Measurements from ENCODE around the gene RGS18.
"Not testable (repeated sequence)": the region's sequence is repeated elsewhere in the genome, so short reads cannot be mapped to it uniquely, and the experiment has no call there.

RGS18 gene

GRCh38 chr1:192158181-192158580 is at the start of gene RGS18:
RGS18 (plus strand) TSS chr1:192158462; CDS start chr1:192158638, 176 bp downstream.
- H3K27me3 Mint-ChIP-seq = no peaks in the 10 kb centered on the region
- H3K9me3 Mint-ChIP-seq = peaks cover 4% of the 10 kb centered on the region
- H3K4me1 Mint-ChIP-seq (ENCODE audit: low read depth) = no peaks in the 10 kb centered on the region
- H3K27ac Mint-ChIP-seq = no peak within 1 kb of the TSS
- H3K36me3 Mint-ChIP-seq (ENCODE audit: low read depth) = no peaks in the 10 kb centered on the region
- no peak within 1 kb of the TSS for H3K4me3 Mint-ChIP-seq

GRCh38 chr1:192109576-192109975 is 48.7 kb upstream of the RGS18 start:
- no peak overlapping the region for H3K4me3 Mint-ChIP-seq
- peaks cover 7% of the 10 kb centered on the region for H3K9me3 Mint-ChIP-seq
- H3K27ac Mint-ChIP-seq = no peak overlapping the region
- H3K27me3 Mint-ChIP-seq = no peaks in the 10 kb centered on the region
- no peaks in the 10 kb centered on the region for H3K36me3 Mint-ChIP-seq (ENCODE audit: low read depth)
- H3K4me1 Mint-ChIP-seq (ENCODE audit: low read depth) = no peaks in the 10 kb centered on the region

GRCh38 chr1:192115000-192115399 is 43.3 kb upstream of the RGS18 start:
- H3K9me3 Mint-ChIP-seq = peaks cover 12% of the 10 kb centered on the region
- no peaks in the 10 kb centered on the region for H3K4me1 Mint-ChIP-seq (ENCODE audit: low read depth)
- no peaks in the 10 kb centered on the region for H3K36me3 Mint-ChIP-seq (ENCODE audit: low read depth)
- H3K4me3 Mint-ChIP-seq = no peak overlapping the region
- H3K27me3 Mint-ChIP-seq = no peaks in the 10 kb centered on the region
- H3K27ac Mint-ChIP-seq = no peak overlapping the region

- Mint-ChIP-seq H3K4me1 (ENCODE audit: low read depth) (no peaks in the 10 kb centered on the region), H3K4me3 (no peak overlapping the region), H3K36me3 (ENCODE audit: low read depth) (no peaks in the 10 kb centered on the region), H3K9me3 (peaks cover 8% of the 10 kb centered on the region), H3K27me3 (no peaks in the 10 kb centered on the region), H3K27ac (no peak overlapping the region)
Measured at GRCh38 chr1:192118881-192119405, 39.3 kb upstream of the RGS18 start.

- H3K27ac Mint-ChIP-seq = no peak overlapping the region
- H3K27me3 Mint-ChIP-seq = no peaks in the 10 kb centered on the region
- peaks cover 8% of the 10 kb centered on the region for H3K9me3 Mint-ChIP-seq
- H3K36me3 Mint-ChIP-seq (ENCODE audit: low read depth) = no peaks in the 10 kb centered on the region
- H3K4me3 Mint-ChIP-seq = no peak overlapping the region
- no peaks in the 10 kb centered on the region for H3K4me1 Mint-ChIP-seq (ENCODE audit: low read depth)
Measured at GRCh38 chr1:192119701-192120100, 38.6 kb upstream of the RGS18 start.

- Mint-ChIP-seq H3K27me3 (no peaks in the 10 kb centered on the region), H3K27ac (no peak overlapping the region), H3K9me3 (no peaks in the 10 kb centered on the region), H3K4me3 (no peak overlapping the region), H3K4me1 (ENCODE audit: low read depth) (no peaks in the 10 kb centered on the region), H3K36me3 (ENCODE audit: low read depth) (no peaks in the 10 kb centered on the region)
Measured at GRCh38 chr1:192122668-192123067, 35.6 kb upstream of the RGS18 start.

- no peaks in the 10 kb centered on the region for H3K4me1 Mint-ChIP-seq (ENCODE audit: low read depth)
- H3K27me3 Mint-ChIP-seq = no peaks in the 10 kb centered on the region
- no peaks in the 10 kb centered on the region for H3K36me3 Mint-ChIP-seq (ENCODE audit: low read depth)
- H3K9me3 Mint-ChIP-seq = no peaks in the 10 kb centered on the region
- no peak overlapping the region for H3K4me3 Mint-ChIP-seq
- no peak overlapping the region for H3K27ac Mint-ChIP-seq
Measured at GRCh38 chr1:192123212-192123611, 35.0 kb upstream of the RGS18 start.

GRCh38 chr1:192126030-192126619 is 32.1 kb upstream of the RGS18 start:
- Mint-ChIP-seq H3K4me3 (no peak overlapping the region), H3K27ac (no peak overlapping the region), H3K27me3 (no peaks in the 10 kb centered on the region), H3K4me1 (ENCODE audit: low read depth) (no peaks in the 10 kb centered on the region), H3K9me3 (no peaks in the 10 kb centered on the region), H3K36me3 (ENCODE audit: low read depth) (no peaks in the 10 kb centered on the region)

- H3K36me3 Mint-ChIP-seq (ENCODE audit: low read depth) = no peaks in the 10 kb centered on the region
- no peaks in the 10 kb centered on the region for H3K27me3 Mint-ChIP-seq
- H3K27ac Mint-ChIP-seq = no peak overlapping the region
- H3K4me3 Mint-ChIP-seq = no peak overlapping the region
- H3K4me1 Mint-ChIP-seq (ENCODE audit: low read depth) = no peaks in the 10 kb centered on the region
- H3K9me3 Mint-ChIP-seq = no peaks in the 10 kb centered on the region
Measured at GRCh38 chr1:192130175-192130574, 28.1 kb upstream of the RGS18 start.

GRCh38 chr1:192130865-192131264 is 27.4 kb upstream of the RGS18 start:
- H3K27ac Mint-ChIP-seq; H3K9me3 Mint-ChIP-seq; H3K4me3 Mint-ChIP-seq; H3K27me3 Mint-ChIP-seq; H3K36me3 Mint-ChIP-seq (ENCODE audit: low read depth); H3K4me1 Mint-ChIP-seq (ENCODE audit: low read depth): not testable (repeated sequence)

- Mint-ChIP-seq H3K27me3 (no peaks in the 10 kb centered on the region), H3K27ac (no peak overlapping the region), H3K4me3 (no peak overlapping the region), H3K9me3 (no peaks in the 10 kb centered on the region), H3K36me3 (ENCODE audit: low read depth) (no peaks in the 10 kb centered on the region), H3K4me1 (ENCODE audit: low read depth) (no peaks in the 10 kb centered on the region)
Measured at GRCh38 chr1:192131914-192132313, 26.3 kb upstream of the RGS18 start.

- Mint-ChIP-seq H3K27ac (no peak overlapping the region), H3K4me3 (no peak overlapping the region), H3K4me1 (ENCODE audit: low read depth) (no peaks in the 10 kb centered on the region), H3K9me3 (peaks cover 2% of the 10 kb centered on the region), H3K36me3 (ENCODE audit: low read depth) (no peaks in the 10 kb centered on the region), H3K27me3 (no peaks in the 10 kb centered on the region)
Measured at GRCh38 chr1:192133350-192133926, 24.8 kb upstream of the RGS18 start.

GRCh38 chr1:192140382-192140781 is 17.9 kb upstream of the RGS18 start:
- no peaks in the 10 kb centered on the region for H3K4me1 Mint-ChIP-seq (ENCODE audit: low read depth)
- H3K9me3 Mint-ChIP-seq = peaks cover 6% of the 10 kb centered on the region
- H3K27ac Mint-ChIP-seq = no peak overlapping the region
- H3K27me3 Mint-ChIP-seq = no peaks in the 10 kb centered on the region
- no peaks in the 10 kb centered on the region for H3K36me3 Mint-ChIP-seq (ENCODE audit: low read depth)
- no peak overlapping the region for H3K4me3 Mint-ChIP-seq

- peaks cover 3% of the 10 kb centered on the region for H3K9me3 Mint-ChIP-seq
- no peaks in the 10 kb centered on the region for H3K4me1 Mint-ChIP-seq (ENCODE audit: low read depth)
- no peaks in the 10 kb centered on the region for H3K36me3 Mint-ChIP-seq (ENCODE audit: low read depth)
- H3K27me3 Mint-ChIP-seq = no peaks in the 10 kb centered on the region
- no peak overlapping the region for H3K4me3 Mint-ChIP-seq
- H3K27ac Mint-ChIP-seq = no peak overlapping the region
Measured at GRCh38 chr1:192147221-192147620, 11.0 kb upstream of the RGS18 start.

- Mint-ChIP-seq H3K4me1 (ENCODE audit: low read depth) (no peaks in the 10 kb centered on the region), H3K27ac (no peak overlapping the region), H3K9me3 (peaks cover 3% of the 10 kb centered on the region), H3K36me3 (ENCODE audit: low read depth) (no peaks in the 10 kb centered on the region), H3K4me3 (no peak overlapping the region), H3K27me3 (no peaks in the 10 kb centered on the region)
Measured at GRCh38 chr1:192147696-192148095, 10.6 kb upstream of the RGS18 start.

GRCh38 chr1:192151176-192151575 is 7.1 kb upstream of the RGS18 start:
- Mint-ChIP-seq H3K36me3 (ENCODE audit: low read depth) (no peaks in the 10 kb centered on the region), H3K9me3 (no peaks in the 10 kb centered on the region), H3K4me1 (ENCODE audit: low read depth) (no peaks in the 10 kb centered on the region), H3K4me3 (no peak overlapping the region), H3K27me3 (no peaks in the 10 kb centered on the region), H3K27ac (no peak overlapping the region)

All from stimulated activated naive CD8-positive, alpha-beta T cell treated with anti-CD3 and anti-CD28 coated beads, Interleukin-15, Interleukin-2, amounts not matched to agents 100 ng/mL and 50 ng/mL, for 24 hours (primary cell).